Measurements from ENCODE around the gene ZYG11A.

The ZYG11A gene

DNA sequence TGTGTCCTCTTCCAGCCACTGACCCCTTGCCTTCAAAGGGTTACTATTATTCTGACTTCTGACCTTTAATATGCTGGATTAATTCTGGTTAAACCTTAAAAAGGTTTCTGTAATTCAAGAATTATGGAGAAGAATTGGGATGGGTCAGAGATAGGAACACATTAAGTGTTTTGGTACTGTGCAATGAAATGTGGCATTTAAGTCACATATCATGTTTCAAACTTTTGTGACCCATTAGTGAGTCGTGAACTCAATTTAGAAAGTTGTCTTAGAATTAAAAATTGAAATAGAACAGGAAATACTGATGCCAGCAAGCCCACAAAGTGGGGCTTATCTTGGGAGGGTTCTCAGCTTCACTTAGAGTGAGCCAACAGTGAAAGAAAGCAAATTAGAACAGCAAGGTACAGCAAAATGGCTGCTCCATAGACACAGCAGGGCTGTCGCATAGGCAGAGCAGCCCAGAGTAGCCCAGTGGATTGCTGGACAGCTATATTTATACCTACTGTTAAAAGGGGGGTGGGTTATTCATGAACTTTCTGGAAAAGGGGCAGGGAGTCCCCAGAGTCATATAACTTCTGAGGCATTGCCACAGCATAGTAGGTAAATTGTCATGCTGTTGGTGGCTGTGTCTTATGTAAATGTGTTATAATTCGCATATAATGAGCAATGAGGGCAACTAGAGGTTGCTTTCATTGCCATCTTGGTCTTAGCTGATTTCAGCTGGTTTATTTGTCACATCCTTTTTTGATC is 95.0 kb downstream of the ZYG11A start:
- TF ChIP-seq TCF12 (IDR thresholded peaks at IDR 0.05; ENCODE audit: low read depth) (no peak), EP300 (IDR thresholded peaks at IDR 0.05; ENCODE audit: borderline replicate concordance) (no peak), TEAD4 (IDR thresholded peaks at IDR 0.05) (no peak), ZBTB7A (IDR thresholded peaks at IDR 0.05; ENCODE audit: low read depth) (no peak), FOXM1 (IDR thresholded peaks at IDR 0.05; ENCODE audit: borderline replicate concordance, low read depth) (no peak), NFIC (IDR thresholded peaks at IDR 0.05) (no peak), CEBPB (IDR thresholded peaks at IDR 0.05) (no peak), RAD21 (IDR thresholded peaks at IDR 0.05; ENCODE audit: low read depth) (no peak), YY1 (IDR thresholded peaks at IDR 0.05; ENCODE audit: low read depth) (no peak), CREB1 (IDR thresholded peaks at IDR 0.05; ENCODE audit: low read depth) (no peak), TAF1 (IDR thresholded peaks at IDR 0.05; ENCODE audit: low read depth) (no peak), EGR1 (IDR thresholded peaks at IDR 0.05) (no peak)
- TF ChIP-seq, protein P1, sequence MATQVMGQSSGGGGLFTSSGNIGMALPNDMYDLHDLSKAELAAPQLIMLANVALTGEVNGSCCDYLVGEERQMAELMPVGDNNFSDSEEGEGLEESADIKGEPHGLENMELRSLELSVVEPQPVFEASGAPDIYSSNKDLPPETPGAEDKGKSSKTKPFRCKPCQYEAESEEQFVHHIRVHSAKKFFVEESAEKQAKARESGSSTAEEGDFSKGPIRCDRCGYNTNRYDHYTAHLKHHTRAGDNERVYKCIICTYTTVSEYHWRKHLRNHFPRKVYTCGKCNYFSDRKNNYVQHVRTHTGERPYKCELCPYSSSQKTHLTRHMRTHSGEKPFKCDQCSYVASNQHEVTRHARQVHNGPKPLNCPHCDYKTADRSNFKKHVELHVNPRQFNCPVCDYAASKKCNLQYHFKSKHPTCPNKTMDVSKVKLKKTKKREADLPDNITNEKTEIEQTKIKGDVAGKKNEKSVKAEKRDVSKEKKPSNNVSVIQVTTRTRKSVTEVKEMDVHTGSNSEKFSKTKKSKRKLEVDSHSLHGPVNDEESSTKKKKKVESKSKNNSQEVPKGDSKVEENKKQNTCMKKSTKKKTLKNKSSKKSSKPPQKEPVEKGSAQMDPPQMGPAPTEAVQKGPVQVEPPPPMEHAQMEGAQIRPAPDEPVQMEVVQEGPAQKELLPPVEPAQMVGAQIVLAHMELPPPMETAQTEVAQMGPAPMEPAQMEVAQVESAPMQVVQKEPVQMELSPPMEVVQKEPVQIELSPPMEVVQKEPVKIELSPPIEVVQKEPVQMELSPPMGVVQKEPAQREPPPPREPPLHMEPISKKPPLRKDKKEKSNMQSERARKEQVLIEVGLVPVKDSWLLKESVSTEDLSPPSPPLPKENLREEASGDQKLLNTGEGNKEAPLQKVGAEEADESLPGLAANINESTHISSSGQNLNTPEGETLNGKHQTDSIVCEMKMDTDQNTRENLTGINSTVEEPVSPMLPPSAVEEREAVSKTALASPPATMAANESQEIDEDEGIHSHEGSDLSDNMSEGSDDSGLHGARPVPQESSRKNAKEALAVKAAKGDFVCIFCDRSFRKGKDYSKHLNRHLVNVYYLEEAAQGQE (IDR thresholded peaks at IDR 0.05; ENCODE audit: low read depth), result no peak
- TF ChIP-seq, protein P2, sequence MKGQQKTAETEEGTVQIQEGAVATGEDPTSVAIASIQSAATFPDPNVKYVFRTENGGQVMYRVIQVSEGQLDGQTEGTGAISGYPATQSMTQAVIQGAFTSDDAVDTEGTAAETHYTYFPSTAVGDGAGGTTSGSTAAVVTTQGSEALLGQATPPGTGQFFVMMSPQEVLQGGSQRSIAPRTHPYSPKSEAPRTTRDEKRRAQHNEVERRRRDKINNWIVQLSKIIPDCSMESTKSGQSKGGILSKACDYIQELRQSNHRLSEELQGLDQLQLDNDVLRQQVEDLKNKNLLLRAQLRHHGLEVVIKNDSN (IDR thresholded peaks at IDR 0.05), result no peak
- TF ChIP-seq, protein P3, sequence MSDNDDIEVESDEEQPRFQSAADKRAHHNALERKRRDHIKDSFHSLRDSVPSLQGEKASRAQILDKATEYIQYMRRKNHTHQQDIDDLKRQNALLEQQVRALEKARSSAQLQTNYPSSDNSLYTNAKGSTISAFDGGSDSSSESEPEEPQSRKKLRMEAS (IDR thresholded peaks at IDR 0.05), result no peak

DNA sequence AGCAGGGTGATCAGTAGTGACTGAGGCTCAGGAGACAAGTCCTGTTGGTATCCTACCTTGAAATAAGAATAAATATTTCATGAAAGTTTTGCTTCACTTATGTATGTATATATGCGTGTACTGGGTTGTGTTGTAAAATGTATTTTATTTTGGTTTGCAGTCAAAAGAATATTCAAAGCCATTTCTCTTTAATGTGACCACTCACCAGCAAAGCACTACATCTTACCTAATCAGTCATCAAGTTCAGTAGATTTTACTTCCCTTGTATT is 95.6 kb downstream of the ZYG11A start:
- no peak for TF ChIP-seq RAD21 (IDR thresholded peaks at IDR 0.05; ENCODE audit: low read depth)
- TF ChIP-seq TEAD4 (IDR thresholded peaks at IDR 0.05), result no peak
- TF ChIP-seq, protein P2 (IDR thresholded peaks at IDR 0.05), result no peak
- no peak for TF ChIP-seq FOXM1 (IDR thresholded peaks at IDR 0.05; ENCODE audit: borderline replicate concordance, low read depth)
- TF ChIP-seq, protein P1 (IDR thresholded peaks at IDR 0.05; ENCODE audit: low read depth), result no peak
- no peak for TF ChIP-seq CEBPB (IDR thresholded peaks at IDR 0.05)
- TF ChIP-seq NFIC (IDR thresholded peaks at IDR 0.05), result no peak
- TF ChIP-seq EP300 (IDR thresholded peaks at IDR 0.05; ENCODE audit: borderline replicate concordance), result no peak
- no peak for TF ChIP-seq EGR1 (IDR thresholded peaks at IDR 0.05)
- no peak for TF ChIP-seq TCF12 (IDR thresholded peaks at IDR 0.05; ENCODE audit: low read depth)

- TF ChIP-seq TCF12 (IDR thresholded peaks at IDR 0.05; ENCODE audit: low read depth) (no peak), FOXM1 (IDR thresholded peaks at IDR 0.05; ENCODE audit: borderline replicate concordance, low read depth) (no peak), EGR1 (IDR thresholded peaks at IDR 0.05) (no peak), TAF1 (IDR thresholded peaks at IDR 0.05; ENCODE audit: low read depth) (no peak), NFIC (IDR thresholded peaks at IDR 0.05) (no peak), TEAD4 (IDR thresholded peaks at IDR 0.05) (no peak), CEBPB (IDR thresholded peaks at IDR 0.05) (no peak), YY1 (IDR thresholded peaks at IDR 0.05; ENCODE audit: low read depth) (no peak), RAD21 (IDR thresholded peaks at IDR 0.05; ENCODE audit: low read depth) (no peak), ZBTB7A (IDR thresholded peaks at IDR 0.05; ENCODE audit: low read depth) (no peak), CREB1 (IDR thresholded peaks at IDR 0.05; ENCODE audit: low read depth) (no peak), EP300 (IDR thresholded peaks at IDR 0.05; ENCODE audit: borderline replicate concordance) (no peak)
- TF ChIP-seq, protein P1 (IDR thresholded peaks at IDR 0.05; ENCODE audit: low read depth), result no peak
- TF ChIP-seq, protein P3 (IDR thresholded peaks at IDR 0.05), result no peak
- TF ChIP-seq, protein P2 (IDR thresholded peaks at IDR 0.05), result no peak
Measured at GRCh38 chr1:52943876-52944416, 101.4 kb downstream of the ZYG11A start.
